ENCODE results near the gene AHRR. TPM values are rescaled to one million over a fixed set of nuclear protein-coding genes. Genes with fewer than 3 reads are reported as not detected.

AHRR gene
- total RNA-seq, 6 experiments from 2014 or later = 0.06 to 0.81 (median 0.43) TPM

DNA sequence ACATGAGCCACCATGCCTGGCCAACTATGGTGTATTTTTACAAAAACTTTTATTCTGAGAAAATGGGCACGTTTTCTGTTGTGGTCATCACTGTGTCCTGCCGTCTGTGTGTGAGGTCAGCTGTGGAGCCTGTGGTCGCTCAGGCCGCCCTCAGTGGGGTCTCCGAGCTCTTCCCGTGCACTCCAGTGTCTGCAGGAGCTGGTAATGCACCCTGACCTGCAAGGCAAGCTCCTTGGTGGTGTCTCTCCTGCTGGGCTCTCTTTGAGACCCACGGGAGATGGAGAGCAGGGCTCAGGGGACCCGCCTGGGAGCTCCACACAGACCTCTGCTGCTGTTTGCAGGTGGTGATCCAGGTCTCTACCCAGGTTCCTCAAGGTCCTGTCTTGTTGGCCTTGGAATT is 9.6 kb upstream of the AHRR start:
- ATAC-seq (no peak), DNase-seq (no peak)
- intact Hi-C loops (cut with DNase I) = no loop called here
- WGBS (ENCODE audit: insufficient coverage, low coverage, low lambda C conversion rate, missing lambda C conversion rate) = 88% methylated on average over 4 of the region's 8 CpGs
- peaks cover 0 to 5% (median 0%) of the 10 kb centered on the region in 4 donors for H3K4me1 ChIP-seq
- TF ChIP-seq, protein P1, sequence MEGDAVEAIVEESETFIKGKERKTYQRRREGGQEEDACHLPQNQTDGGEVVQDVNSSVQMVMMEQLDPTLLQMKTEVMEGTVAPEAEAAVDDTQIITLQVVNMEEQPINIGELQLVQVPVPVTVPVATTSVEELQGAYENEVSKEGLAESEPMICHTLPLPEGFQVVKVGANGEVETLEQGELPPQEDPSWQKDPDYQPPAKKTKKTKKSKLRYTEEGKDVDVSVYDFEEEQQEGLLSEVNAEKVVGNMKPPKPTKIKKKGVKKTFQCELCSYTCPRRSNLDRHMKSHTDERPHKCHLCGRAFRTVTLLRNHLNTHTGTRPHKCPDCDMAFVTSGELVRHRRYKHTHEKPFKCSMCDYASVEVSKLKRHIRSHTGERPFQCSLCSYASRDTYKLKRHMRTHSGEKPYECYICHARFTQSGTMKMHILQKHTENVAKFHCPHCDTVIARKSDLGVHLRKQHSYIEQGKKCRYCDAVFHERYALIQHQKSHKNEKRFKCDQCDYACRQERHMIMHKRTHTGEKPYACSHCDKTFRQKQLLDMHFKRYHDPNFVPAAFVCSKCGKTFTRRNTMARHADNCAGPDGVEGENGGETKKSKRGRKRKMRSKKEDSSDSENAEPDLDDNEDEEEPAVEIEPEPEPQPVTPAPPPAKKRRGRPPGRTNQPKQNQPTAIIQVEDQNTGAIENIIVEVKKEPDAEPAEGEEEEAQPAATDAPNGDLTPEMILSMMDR (IDR thresholded peaks at IDR 0.05) = no peak
- no peak for TF ChIP-seq POLR2A (IDR thresholded peaks at IDR 0.05)
- no peak overlapping the region for H3K4me3 ChIP-seq
- no peak overlapping the region for H3K27ac ChIP-seq
- no peaks in the 10 kb centered on the region for H3K9me3 ChIP-seq
- H3K36me3 ChIP-seq = peaks cover 0 to 24% (median 14%) of the 10 kb centered on the region in 4 donors
- H3K27me3 ChIP-seq = no peaks in the 10 kb centered on the region

DNA sequence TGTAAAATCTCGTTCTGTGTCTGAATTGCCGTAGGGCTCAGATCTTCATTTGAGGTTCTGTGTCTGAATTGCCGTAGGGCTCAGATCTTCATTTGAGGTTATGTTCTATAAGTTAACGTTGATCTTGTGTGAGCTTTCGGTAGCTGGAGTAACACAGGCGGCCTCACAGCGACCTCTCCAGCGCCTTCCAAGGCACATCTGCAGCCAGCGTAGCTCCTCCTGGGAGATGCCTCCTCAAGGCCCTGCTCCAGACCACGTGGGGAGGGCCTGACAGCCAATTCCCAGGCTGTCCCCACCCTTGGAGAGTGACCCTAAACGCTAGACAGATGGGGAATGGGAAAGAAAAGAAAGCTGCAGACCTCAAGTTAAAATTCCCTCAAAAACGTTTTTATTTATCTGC is 8.7 kb upstream of the AHRR start:
- ATAC-seq (no peak), DNase-seq (no peak)
- H3K36me3 ChIP-seq = peaks cover 0 to 18% (median 10%) of the 10 kb centered on the region in 4 donors
- H3K4me1 ChIP-seq = peaks cover 0 to 5% (median 0%) of the 10 kb centered on the region in 4 donors
- H3K27me3 ChIP-seq = no peaks in the 10 kb centered on the region
- no peak for TF ChIP-seq POLR2A (IDR thresholded peaks at IDR 0.05)
- TF ChIP-seq, protein P1 (IDR thresholded peaks at IDR 0.05) = no peak
- no peak overlapping the region for H3K27ac ChIP-seq
- no peaks in the 10 kb centered on the region for H3K9me3 ChIP-seq
- 81% methylated on average over 7 of the region's 12 CpGs for WGBS (ENCODE audit: insufficient coverage, low coverage, low lambda C conversion rate, missing lambda C conversion rate)
- H3K4me3 ChIP-seq = no peak overlapping the region
- intact Hi-C loops (cut with DNase I) = no loop called here

DNA sequence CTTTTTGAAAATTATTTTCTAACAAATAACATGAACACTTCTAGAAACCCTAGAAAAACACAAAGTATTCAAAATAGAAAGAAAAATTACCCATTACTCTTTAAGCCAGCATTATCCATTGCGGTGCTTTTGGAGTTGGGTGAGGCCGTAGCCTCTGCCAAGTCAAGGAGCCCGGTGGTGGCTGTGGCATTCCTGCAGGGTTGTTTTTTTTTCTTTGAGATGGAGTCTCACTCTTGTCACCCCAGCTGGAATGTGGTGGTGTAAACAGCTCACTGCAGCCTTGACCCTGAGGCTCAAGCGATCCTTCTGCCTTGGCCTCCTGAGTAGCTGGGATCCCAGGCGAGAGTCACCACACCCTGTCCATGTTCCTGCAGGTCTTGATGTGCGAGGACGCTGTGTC is 8.2 kb upstream of the AHRR start:
- peaks cover 0 to 18% (median 10%) of the 10 kb centered on the region in 4 donors for H3K36me3 ChIP-seq
- H3K27ac ChIP-seq = no peak overlapping the region
- no peaks in the 10 kb centered on the region for H3K9me3 ChIP-seq
- intact Hi-C loops (cut with DNase I) = no loop called here
- DNase-seq (no peak), ATAC-seq (no peak)
- 96% methylated on average over 7 of the region's 7 CpGs for WGBS (ENCODE audit: insufficient coverage, low coverage, low lambda C conversion rate, missing lambda C conversion rate)
- TF ChIP-seq POLR2A (IDR thresholded peaks at IDR 0.05) = no peak
- TF ChIP-seq, protein P1 (IDR thresholded peaks at IDR 0.05) = no peak
- H3K27me3 ChIP-seq = no peaks in the 10 kb centered on the region
- H3K4me1 ChIP-seq = peaks cover 0 to 5% (median 0%) of the 10 kb centered on the region in 4 donors
- H3K4me3 ChIP-seq = no peak overlapping the region

DNA sequence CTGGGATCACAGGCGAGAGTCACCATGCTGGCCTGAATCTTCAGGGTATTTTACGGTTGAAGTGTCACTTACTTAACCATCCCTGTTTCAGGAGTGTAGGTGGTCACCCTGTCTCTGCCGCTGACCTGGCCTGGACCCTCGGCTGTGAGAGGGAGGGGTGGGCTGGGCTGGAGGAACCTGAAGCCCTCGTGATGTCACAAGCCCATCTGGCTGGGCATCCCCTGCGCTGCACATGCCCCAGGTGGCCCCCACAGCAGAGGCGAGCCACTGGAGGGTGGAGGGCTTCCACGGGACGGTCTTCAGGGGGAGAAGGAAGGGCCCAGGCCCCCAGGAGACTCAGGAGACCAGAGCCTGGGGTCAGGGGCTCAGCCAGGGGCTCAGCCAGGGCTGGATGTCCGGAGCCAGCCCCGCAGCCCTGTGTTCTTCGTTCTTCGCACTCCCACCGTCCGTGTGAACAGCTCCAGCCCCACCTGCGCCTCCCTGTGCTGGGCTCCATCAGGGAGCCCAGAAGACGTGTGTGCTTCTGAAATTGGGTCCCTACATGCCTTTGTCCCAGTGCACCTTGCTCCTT is 7.6 kb upstream of the AHRR start:
- intact Hi-C loops (cut with DNase I) = no loop called here
- Histone ChIP-seq H3K9me3 (no peaks in the 10 kb centered on the region), H3K4me3 (no peak overlapping the region), H3K27me3 (no peaks in the 10 kb centered on the region), H3K27ac (no peak overlapping the region), H3K36me3 (peaks cover 0 to 18% (median 10%) of the 10 kb centered on the region in 4 donors), H3K4me1 (peaks cover 0 to 9% (median 0%) of the 10 kb centered on the region in 4 donors)
- ATAC-seq (no peak), DNase-seq (no peak)
- TF ChIP-seq POLR2A (IDR thresholded peaks at IDR 0.05) = no peak
- TF ChIP-seq, protein P1 (IDR thresholded peaks at IDR 0.05) = no peak
- WGBS (ENCODE audit: insufficient coverage, low coverage, low lambda C conversion rate, missing lambda C conversion rate) = 67% methylated on average over 3 of the region's 17 CpGs
